ENCODE data around the gene NCAPD2. TPM values are rescaled to one million over a fixed set of nuclear protein-coding genes. Genes with fewer than 3 reads are reported as not detected.

NCAPD2 gene
- total RNA-seq, 1 experiment from 2014 or later = 114 TPM

DNA sequence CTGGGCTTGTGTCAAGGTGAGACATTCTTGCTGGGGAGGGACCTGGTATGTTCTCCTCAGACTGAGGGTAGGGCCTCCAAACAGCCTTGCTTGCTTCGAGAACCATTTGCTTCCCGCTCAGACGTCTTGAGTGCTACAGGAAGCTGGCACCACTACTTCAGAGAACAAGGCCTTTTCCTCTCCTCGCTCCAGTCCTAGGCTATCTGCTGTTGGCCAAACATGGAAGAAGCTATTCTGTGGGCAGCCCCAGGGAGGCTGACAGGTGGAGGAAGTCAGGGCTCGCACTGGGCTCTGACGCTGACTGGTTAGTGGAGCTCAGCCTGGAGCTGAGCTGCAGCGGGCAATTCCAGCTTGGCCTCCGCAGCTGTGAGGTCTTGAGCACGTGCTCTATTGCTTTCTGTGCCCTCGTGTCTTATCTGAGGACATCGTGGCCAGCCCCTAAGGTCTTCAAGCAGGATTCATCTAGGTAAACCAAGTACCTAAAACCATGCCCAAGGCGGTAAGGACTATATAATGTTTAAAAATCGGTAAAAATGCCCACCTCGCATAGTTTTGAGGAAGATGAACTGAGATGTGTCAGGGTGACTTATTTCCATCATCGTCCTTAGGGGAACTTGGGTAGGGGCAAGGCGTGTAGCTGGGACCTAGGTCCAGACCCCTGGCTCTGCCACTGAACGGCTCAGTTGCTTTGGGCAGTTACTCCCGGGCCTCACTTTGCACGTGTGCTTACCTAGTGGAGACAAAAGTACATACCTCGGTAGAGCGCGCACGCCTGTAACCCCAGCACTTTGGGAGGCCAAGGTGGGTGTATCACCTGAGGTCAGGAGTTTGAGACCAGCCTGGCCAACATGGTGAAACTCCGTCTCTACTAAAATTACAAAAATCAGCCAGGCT, 44.8 kb downstream of the NCAPD2 start:
- no peak overlapping the region for H2BK15ac ChIP-seq (ENCODE audit: low read depth, low read length)
- no peaks in the 10 kb centered on the region for H3K9me3 ChIP-seq (ENCODE audit: control insufficient read depth, low read depth, low read length)
- no peaks in the 10 kb centered on the region for H3K27me3 ChIP-seq (ENCODE audit: insufficient read depth, low read length)
- Mint-ChIP-seq H3K9me3 (no peaks in the 10 kb centered on the region; a peak in 1 of 5 replicates), H3K27ac (peak overlapping the region; percentile 59 to 96 (median 89); a peak in 5 of 7 replicates), H3K4me3 (peak overlapping the region in 1 of 2 experiments; percentile 43; a peak in 2 of 5 replicates), H3K4me1 (peaks cover 34 to 37% of the 10 kb centered on the region in 2 experiments), H3K36me3 (ENCODE audit: insufficient read depth in 1 of 3, low read depth in 3 of 3) (peaks cover 37 to 73% (median 55%) of the 10 kb centered on the region in 3 experiments), H3K27me3 (ENCODE audit: low read depth) (peaks cover 5% of the 10 kb centered on the region; the same call in 1 of the 2 replicates)
- H3K14ac ChIP-seq (ENCODE audit: insufficient read depth, low read length) = no peak overlapping the region
- H2BK20ac ChIP-seq (ENCODE audit: low read depth, low read length, poor library complexity, severe bottlenecking) = no peak overlapping the region
- TF ChIP-seq, protein P1, sequence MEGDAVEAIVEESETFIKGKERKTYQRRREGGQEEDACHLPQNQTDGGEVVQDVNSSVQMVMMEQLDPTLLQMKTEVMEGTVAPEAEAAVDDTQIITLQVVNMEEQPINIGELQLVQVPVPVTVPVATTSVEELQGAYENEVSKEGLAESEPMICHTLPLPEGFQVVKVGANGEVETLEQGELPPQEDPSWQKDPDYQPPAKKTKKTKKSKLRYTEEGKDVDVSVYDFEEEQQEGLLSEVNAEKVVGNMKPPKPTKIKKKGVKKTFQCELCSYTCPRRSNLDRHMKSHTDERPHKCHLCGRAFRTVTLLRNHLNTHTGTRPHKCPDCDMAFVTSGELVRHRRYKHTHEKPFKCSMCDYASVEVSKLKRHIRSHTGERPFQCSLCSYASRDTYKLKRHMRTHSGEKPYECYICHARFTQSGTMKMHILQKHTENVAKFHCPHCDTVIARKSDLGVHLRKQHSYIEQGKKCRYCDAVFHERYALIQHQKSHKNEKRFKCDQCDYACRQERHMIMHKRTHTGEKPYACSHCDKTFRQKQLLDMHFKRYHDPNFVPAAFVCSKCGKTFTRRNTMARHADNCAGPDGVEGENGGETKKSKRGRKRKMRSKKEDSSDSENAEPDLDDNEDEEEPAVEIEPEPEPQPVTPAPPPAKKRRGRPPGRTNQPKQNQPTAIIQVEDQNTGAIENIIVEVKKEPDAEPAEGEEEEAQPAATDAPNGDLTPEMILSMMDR (conservative IDR thresholded peaks at IDR 0.05) = no peak
- no peak overlapping the region for H2AK5ac ChIP-seq (ENCODE audit: insufficient read length, low read length)
- H3K4ac ChIP-seq (ENCODE audit: low read depth, low read length) = no peak overlapping the region
- no peak overlapping the region for H2BK12ac ChIP-seq (ENCODE audit: insufficient read length, low read depth, low read length)
- H3K18ac ChIP-seq (ENCODE audit: insufficient read length, low read depth, low read length) = no peak overlapping the region
- H4K20me1 ChIP-seq (ENCODE audit: control insufficient read depth, insufficient read depth, insufficient read length) = peaks cover 2% of the 10 kb centered on the region
- no peak overlapping the region for H2BK120ac ChIP-seq (ENCODE audit: low read depth, low read length, poor library complexity, severe bottlenecking)
- H3K27ac ChIP-seq (ENCODE audit: insufficient read length, low read depth, low read length) = no peak overlapping the region
- H3K4me1 ChIP-seq (ENCODE audit: insufficient read depth, low read length) = no peaks in the 10 kb centered on the region; the same call in 1 of the 2 replicates
- no peak overlapping the region for H2AFZ ChIP-seq (ENCODE audit: low read length)
- DNase-seq = peak; percentile 74
- H3K79me2 ChIP-seq (ENCODE audit: insufficient read depth, low read length) = peaks cover 9% of the 10 kb centered on the region; the same call in 1 of the 2 replicates
- no peak overlapping the region for H4K5ac ChIP-seq (ENCODE audit: insufficient read length, low read depth, low read length)
- no peaks in the 10 kb centered on the region for H3K79me1 ChIP-seq (ENCODE audit: insufficient read depth, low read depth, low read length, poor library complexity, severe bottlenecking)
- H2BK5ac ChIP-seq (ENCODE audit: insufficient read length, low read length) = no peak overlapping the region
- WGBS (ENCODE audit: extremely low coverage, insufficient read length, low lambda C conversion rate) = no CpG with 5 or more reads among the region's 24 CpGs
- H3K23me2 ChIP-seq (ENCODE audit: insufficient read length, low read depth, low read length, poor library complexity, severe bottlenecking) = peaks cover 11% of the 10 kb centered on the region
- H3K56ac ChIP-seq (ENCODE audit: insufficient read length, low read depth, low read length) = no peak overlapping the region
- no peak overlapping the region for H3T11ph ChIP-seq (ENCODE audit: low read length)
- no peak overlapping the region for H4K91ac ChIP-seq (ENCODE audit: insufficient read length, low read depth, low read length)
- H3K23ac ChIP-seq (ENCODE audit: insufficient read length, low read depth, low read length) = no peak overlapping the region
- no peak overlapping the region for H4K8ac ChIP-seq (replicated peaks; ENCODE audit: insufficient read length, low read depth, low read length)
- no peak overlapping the region for H3K9ac ChIP-seq (ENCODE audit: extremely low read depth, insufficient read length, low read length)
- no peak overlapping the region for H3K4me2 ChIP-seq (ENCODE audit: insufficient read depth, insufficient read length, low read length)

Measured in H9 (cell line).